NCI-H2081 (cell line): ENCODE results near the gene NBPF6.
"Not testable (repeated sequence)": the region's sequence is repeated elsewhere in the genome, so short reads cannot be mapped to it uniquely, and the experiment has no call there.

ENCODE experiments used
- DNase-seq, 2 experiments: peaks; one replicate each; lab custom pipeline; 2025; lab: John Stamatoyannopoulos, UW

Gene NBPF6, protein sequence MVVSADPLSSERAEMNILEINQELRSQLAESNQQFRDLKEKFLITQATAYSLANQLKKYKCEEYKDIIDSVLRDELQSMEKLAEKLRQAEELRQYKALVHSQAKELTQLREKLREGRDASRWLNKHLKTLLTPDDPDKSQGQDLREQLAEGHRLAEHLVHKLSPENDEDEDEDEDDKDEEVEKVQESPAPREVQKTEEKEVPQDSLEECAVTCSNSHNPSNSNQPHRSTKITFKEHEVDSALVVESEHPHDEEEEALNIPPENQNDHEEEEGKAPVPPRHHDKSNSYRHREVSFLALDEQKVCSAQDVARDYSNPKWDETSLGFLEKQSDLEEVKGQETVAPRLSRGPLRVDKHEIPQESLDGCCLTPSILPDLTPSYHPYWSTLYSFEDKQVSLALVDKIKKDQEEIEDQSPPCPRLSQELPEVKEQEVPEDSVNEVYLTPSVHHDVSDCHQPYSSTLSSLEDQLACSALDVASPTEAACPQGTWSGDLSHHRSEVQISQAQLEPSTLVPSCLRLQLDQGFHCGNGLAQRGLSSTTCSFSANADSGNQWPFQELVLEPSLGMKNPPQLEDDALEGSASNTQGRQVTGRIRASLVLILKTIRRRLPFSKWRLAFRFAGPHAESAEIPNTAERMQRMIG

DNA sequence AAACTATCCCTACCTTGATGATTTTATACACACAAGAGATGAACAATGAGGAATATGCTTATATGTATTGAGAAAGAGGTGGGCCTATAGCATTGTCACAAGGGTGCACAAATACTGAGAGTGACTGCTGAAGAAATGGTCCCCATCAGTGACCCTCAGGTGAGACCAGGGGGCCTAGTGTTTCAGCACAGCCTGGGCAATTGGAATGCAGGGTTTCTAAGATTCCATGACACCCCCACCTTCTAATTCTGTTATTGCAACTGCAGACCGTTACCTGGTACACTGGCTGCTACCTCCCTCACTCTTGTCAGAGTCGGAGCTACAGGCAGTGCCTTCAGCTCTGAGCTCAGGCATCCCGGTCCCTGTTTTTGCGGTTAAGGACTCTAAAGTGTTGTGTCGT is at the start of gene NBPF6:
Gene NBPF6, plus strand, starts transcription at position 301 of the 400 bp plus-strand sequence. CDS start 259 bp downstream, outside the sequence.
- DNase-seq = not testable (repeated sequence)

DNA sequence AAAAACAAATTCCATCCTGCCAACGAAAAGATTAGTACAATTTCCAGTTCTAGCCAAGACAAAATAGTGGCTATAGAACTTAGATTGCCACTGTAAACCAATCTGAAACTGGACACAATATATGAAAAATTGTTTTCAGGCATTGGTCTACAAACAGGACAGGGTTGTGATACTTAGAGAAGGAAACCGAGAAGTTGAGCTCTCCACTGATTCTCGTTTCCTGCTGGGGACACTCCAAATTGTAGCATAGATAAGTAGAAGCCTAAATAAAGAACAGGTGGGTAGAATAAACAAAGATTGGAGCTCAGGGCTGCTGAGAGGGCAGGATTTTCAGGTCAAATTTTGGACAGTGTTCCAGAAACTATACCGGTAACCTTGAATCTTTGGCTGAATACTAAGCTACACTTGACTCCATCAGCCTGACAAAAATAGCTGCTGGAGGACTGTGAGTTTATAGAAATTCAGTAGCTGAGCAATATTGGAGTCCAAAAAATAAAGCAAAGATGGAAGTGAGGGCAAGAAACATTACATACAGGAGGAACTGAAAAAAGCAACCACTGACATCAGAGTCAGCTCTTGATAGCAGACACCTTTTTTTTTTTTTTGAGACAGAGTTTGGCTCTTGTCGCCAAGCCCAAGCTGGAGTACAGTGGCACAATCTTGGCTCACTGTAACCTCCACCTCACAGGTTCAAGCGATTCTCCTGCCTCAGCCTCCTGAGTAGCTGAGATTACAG is 38.9 kb upstream of the NBPF6 start:
- not testable (repeated sequence) for DNase-seq

GRCh38 chr1:108420129-108420528 is 30.0 kb upstream of the NBPF6 start:
- not testable (repeated sequence) for DNase-seq

- not testable (repeated sequence) for DNase-seq
Observed at GRCh38 chr1:108421061-108421916, 28.9 kb upstream of the NBPF6 start.

DNA sequence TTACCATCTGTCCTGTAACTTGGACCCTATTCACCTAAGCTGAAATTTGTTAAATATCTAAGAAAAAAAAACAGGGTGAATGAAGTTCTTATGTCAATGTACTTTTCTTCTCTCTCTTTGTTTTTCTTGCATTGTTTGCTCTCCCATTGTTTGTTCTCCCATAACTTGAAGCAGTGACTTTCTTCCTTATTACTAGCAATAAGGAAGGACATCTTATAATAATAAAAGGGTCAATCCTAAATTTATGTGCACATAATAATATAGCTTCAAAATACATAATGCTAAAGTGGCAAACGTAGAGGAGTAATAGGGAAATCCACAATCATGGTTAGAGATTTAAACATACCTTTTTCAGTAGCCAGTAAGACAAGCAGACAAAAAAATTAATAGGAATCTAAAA is 23.3 kb upstream of the NBPF6 start:
- not testable (repeated sequence) for DNase-seq

- DNase-seq = not testable (repeated sequence)
Observed at GRCh38 chr1:108432002-108432401, 18.1 kb upstream of the NBPF6 start.

GRCh38 chr1:108433404-108433803 is 16.7 kb upstream of the NBPF6 start:
- DNase-seq = not testable (repeated sequence)

DNA sequence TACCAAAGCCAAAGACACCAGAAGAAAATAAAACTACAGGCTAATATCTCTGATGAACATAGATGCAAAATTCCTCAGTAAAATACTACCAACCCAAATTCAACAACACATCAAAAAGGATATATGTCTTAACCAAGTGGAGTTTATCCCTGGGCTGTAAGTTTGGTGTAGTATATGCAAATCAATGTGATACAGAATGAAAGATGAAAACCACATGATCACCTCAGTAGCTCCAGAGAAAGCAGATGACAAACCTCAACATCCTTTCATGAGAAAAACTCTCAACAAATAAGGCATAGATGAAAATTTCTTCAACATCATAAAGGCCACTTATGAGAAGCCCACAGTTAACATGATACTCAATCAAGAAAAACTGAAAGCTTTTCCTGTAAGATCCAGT is 11.6 kb upstream of the NBPF6 start:
- DNase-seq = not testable (repeated sequence)

DNA sequence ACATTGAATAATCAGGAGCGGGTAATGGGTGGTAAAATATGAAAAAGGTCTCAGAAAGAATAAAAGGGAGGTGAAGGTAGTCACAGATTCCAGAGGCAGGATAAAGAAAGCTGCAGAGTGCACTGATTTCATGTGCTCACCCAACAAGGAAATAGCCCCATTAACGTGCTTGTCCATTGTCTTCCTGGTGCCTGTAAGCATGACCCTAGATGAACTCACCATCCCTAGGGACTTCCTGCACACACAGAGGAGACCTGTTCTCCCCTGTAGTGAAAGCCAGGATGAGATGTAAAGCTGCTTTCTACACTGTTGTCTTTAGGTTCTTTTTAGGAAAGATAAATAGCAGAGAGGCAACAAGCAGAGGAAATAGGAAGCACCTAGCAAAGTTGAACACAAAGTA is 4.4 kb downstream of the NBPF6 start:
- not testable (repeated sequence) for DNase-seq

GRCh38 chr1:108458661-108459060 is 8.5 kb downstream of the NBPF6 start:
- DNase-seq = not testable (repeated sequence)

DNA sequence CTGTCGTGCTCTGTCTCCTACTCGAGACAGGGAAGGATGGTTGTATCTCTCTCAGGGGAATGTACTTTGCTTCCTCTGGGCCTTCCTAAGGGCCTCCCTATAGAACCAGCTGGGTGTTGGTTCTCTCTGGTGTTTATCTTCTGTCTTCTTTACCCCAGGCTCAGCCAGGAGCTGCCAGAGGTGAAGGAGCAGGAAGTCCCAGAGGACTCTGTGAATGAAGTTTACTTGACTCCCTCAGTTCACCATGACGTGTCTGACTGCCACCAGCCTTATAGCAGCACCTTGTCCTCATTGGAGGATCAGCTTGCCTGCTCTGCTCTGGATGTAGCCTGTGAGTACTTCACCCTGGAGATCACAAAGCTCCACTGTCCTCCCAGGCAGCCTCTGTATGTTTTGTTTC is 11.6 kb downstream of the NBPF6 start:
- DNase-seq = not testable (repeated sequence)

GRCh38 chr1:108463962-108464361 is 13.8 kb downstream of the NBPF6 start:
- not testable (repeated sequence) for DNase-seq

GRCh38 chr1:108466166-108466565 is 16.0 kb downstream of the NBPF6 start:
- not testable (repeated sequence) for DNase-seq

GRCh38 chr1:108467155-108467554 is 17.0 kb downstream of the NBPF6 start:
- not testable (repeated sequence) for DNase-seq

DNA sequence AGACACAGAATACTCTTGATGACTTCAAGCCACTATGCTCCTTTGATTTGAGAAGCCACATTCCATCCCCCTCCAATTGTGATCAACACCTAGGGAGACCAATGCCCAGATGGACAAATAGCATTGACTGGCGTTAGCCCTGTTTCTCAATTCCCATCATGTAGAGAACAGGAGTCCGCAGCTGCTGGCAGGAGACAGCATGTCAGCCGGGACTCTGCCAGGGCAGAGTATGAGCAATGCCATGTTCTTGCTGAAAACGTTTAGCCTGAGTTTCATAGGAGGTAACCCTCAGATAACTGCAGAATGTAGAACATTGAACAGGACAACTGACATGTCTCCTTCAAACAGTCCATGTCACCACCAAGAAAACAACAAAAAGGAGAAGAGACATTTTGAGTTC is 20.6 kb downstream of the NBPF6 start:
- not testable (repeated sequence) for DNase-seq

DNA sequence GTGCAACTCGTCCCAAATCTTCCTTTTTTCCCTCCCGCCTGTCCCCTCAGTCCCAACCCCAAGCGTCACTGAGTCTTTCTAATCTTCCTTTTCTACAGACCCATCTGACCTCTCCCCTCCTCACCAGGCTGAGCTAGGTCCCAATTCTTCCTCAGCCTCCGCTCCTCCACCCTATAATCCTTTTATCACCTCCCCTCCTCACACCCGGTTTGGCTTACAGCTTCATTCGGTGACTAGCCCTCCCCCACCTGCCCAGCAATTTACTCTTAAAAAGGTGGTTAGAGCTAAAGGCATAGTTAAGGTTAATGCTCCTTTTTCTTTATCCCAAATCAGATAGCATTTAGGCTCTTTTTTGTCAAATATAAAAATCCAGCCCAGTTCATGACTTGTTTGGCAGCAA is 24.4 kb downstream of the NBPF6 start:
- DNase-seq = not testable (repeated sequence)

- no peak for DNase-seq
Observed at GRCh38 chr1:108478429-108479015, 28.4 kb downstream of the NBPF6 start.

DNA sequence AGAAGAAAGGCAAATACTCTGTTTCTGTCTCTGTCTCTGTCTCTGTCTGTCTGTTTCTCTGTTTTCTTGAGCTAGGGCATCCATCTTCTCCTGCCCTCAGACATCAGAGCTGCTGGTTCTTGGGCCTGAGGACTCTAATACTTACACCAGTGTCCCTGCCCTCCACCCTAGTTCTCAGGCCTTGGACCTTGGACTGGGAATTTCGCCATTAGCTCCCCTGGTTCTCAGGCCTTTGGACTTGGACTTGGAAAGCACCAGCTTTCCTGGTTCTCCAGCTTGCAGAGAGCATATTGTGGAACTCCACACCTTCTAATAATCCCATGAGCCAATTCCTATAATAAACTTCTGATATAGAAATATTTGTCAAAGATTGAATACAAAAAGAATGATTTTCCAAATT is 32.6 kb downstream of the NBPF6 start:
- DNase-seq = no peak

- DNase-seq = not testable (repeated sequence)
Observed at GRCh38 chr1:108485990-108486389, 35.8 kb downstream of the NBPF6 start.

DNA sequence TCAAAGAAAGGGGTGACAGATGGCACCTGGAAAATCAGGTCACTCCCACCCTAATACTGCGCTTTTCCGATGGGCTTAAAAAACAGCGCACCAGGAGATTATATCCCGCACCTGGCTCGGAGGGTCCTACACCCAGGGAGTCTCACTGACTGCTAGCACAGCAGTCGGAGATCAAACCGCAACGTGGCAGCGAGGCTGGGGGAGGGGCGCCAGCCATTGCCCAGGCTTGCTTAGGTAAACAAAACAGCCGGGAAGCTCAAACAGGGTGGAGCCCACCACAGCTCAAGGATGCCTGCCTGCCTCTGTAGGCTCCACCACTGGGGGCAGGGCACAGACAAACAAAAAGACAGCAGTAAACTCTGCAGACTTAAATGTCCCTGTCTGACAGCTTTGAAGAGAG is 36.6 kb downstream of the NBPF6 start:
- DNase-seq = not testable (repeated sequence)

GRCh38 chr1:108495008-108495407 is 44.9 kb downstream of the NBPF6 start:
- DNase-seq = not testable (repeated sequence)
